HepG2 (cell line): ENCODE data around the gene AKT2. TPM values are rescaled to one million over a fixed set of nuclear protein-coding genes. Genes with fewer than 3 reads are reported as not detected.

ENCODE experiments used
- ATAC-seq: fragments of 200-7000 bp; cut with Tn5 transposase; 3 replicates; pipeline ENCODE4 v1.9.1; 2020; ENCODE audit warnings: mild to moderate bottlenecking, moderate library complexity
- BruUV-seq: library from RNA; stranded (reverse); fragments of 400-500 nt; replicated peaks from 2 replicates; lab custom pipeline; 2021; lab: Mats Ljungman, UMichigan
- CTCF ChIA-PET: fragments of 300-600 bp; formaldehyde crosslinking; extraction: SDS; loops from one replicate; lab custom pipeline; 2021; ENCODE audit warnings: low total read pairs, inconsistent platforms, low intra/inter-chr PET ratio; lab: Yijun Ruan, JAX
- POLR2A ChIA-PET: fragments of 350-600 bp; sonication (Branson Sonifier 250); formaldehyde crosslinking; loops from one replicate; lab custom pipeline; 2020; ENCODE audit warnings: antibody characterized with exemption, inconsistent platforms; lab: Yijun Ruan, JAX
- DNase-seq: peaks from one replicate; pipeline ENCODE4 v3.0.0-alpha.2; 2015; ENCODE audit warnings: low spot score
- FAIRE-seq: peaks from 3 replicates; lab custom pipeline; 2011; peaks lifted over from hg19 to GRCh38; lab: Jason Lieb, UNC
- H2AFZ ChIP-seq: one replicate; pipeline ENCODE4 v1.6.1; 2011; ENCODE audit warnings: low read length, inconsistent platforms
- H3K27ac ChIP-seq: fragments of 300-600 bp; 3 replicates; pipeline ENCODE4 v1.8.0; 2011; ENCODE audit warnings: mixed run types, mild to moderate bottlenecking, mixed read lengths, low read length, inconsistent platforms; ENCODE audit not compliant: insufficient read depth; ENCODE audit errors: extremely low read length
- H3K27me3 ChIP-seq, 2 experiments: fragments of 200-600 bp in 1 of 2; 2 replicates in 1 of 2; 3 replicates in 1 of 2; pipeline versions ENCODE4 v1.6.0 to v1.8.0; 2011; ENCODE audit warnings: low read length in 2 of 2, mild to moderate bottlenecking in 2 of 2, moderate library complexity in 2 of 2, inconsistent platforms in 1 of 2; ENCODE audit not compliant: insufficient read depth in 2 of 2, control insufficient read depth in 1 of 2
- H3K36me3 ChIP-seq, 2 experiments: fragments of 200-600 bp in 1 of 2; replicated peaks in 1 of 2; 2 replicates in 1 of 2; 3 replicates in 1 of 2; pipeline versions ENCODE4 v1.5.1 to v1.8.0; 2011; ENCODE audit warnings: low read length in 2 of 2, inconsistent platforms in 1 of 2; ENCODE audit not compliant: insufficient read depth in 2 of 2, control insufficient read depth in 1 of 2
- H3K4me1 ChIP-seq: 2 replicates; pipeline ENCODE4 v1.5.1; 2012; ENCODE audit warnings: low read length, inconsistent platforms; ENCODE audit not compliant: insufficient read depth
- H3K4me2 ChIP-seq: 2 replicates; pipeline ENCODE4 v1.6.0; 2011; ENCODE audit warnings: low read depth, low read length, inconsistent platforms
- H3K4me3 ChIP-seq, 3 experiments: fragments of 200-600 bp in 1 of 3; sonication (generic), shearing (Covaris generic) in 1 of 3; replicated peaks in 1 of 3; 2 replicates each; pipeline ENCODE4 v1.5.1; 2011 to 2016; ENCODE audit warnings: low read length in 3 of 3, inconsistent platforms in 2 of 3, low read depth in 2 of 3, mild to moderate bottlenecking in 2 of 3, control low read depth in 1 of 3, mixed read lengths in 1 of 3; ENCODE audit not compliant: insufficient read depth in 1 of 3
- H3K79me2 ChIP-seq: one replicate; pipeline ENCODE4 v1.6.1; 2011; ENCODE audit warnings: low read length, inconsistent platforms; ENCODE audit not compliant: insufficient read depth
- H3K9ac ChIP-seq: 2 replicates; pipeline ENCODE4 v1.6.0; 2011; ENCODE audit warnings: mild to moderate bottlenecking, low read depth, low read length, inconsistent platforms; ENCODE audit not compliant: insufficient read depth
- H3K9me3 ChIP-seq: 2 replicates; pipeline ENCODE4 v1.5.1; 2012; ENCODE audit warnings: mild to moderate bottlenecking, low read length
- H4K20me1 ChIP-seq: 2 replicates; pipeline ENCODE4 v1.6.0; 2011; ENCODE audit warnings: inconsistent platforms, mild to moderate bottlenecking, low read length, moderate library complexity; ENCODE audit not compliant: insufficient read depth
- ATF1 ChIP-seq: IDR thresholded peaks from 2 replicates; pipeline ENCODE4 v1.6.1; 2016; ENCODE audit warnings: mild to moderate bottlenecking, control low read depth
- ATF6 ChIP-seq: sonication (generic); formaldehyde crosslinking; conservative IDR thresholded peaks from 2 replicates; pipeline ENCODE4 v1.4.0; 2020; ENCODE audit warnings: missing genetic modification reagents
- HNRNPLL ChIP-seq: fragments of 200-400 bp; formaldehyde crosslinking; IDR thresholded peaks from 2 replicates; pipeline ENCODE4 v1.6.1; 2017; ENCODE audit warnings: mild to moderate bottlenecking, low read depth, low read length; ENCODE audit not compliant: poor library complexity, severe bottlenecking
- MED8 ChIP-seq: sonication (generic); formaldehyde crosslinking; IDR thresholded peaks from 2 replicates; pipeline ENCODE4 v1.8.1; 2023; ENCODE audit warnings: mild to moderate bottlenecking, missing genetic modification reagents; ENCODE audit not compliant: insufficient replicate concordance
- MYPOP ChIP-seq: sonication (generic); formaldehyde crosslinking; IDR thresholded peaks from 2 replicates; pipeline ENCODE4 v1.8.1; 2023; ENCODE audit warnings: mild to moderate bottlenecking, moderate library complexity, missing genetic modification reagents
- RAD51 ChIP-seq: fragments of 450-650 bp; IDR thresholded peaks from 2 replicates; pipeline ENCODE4 v1.6.1; 2016; ENCODE audit warnings: borderline replicate concordance
- SMARCE1 ChIP-seq: fragments of 450-650 bp; IDR thresholded peaks from 2 replicates; pipeline ENCODE4 v1.6.1; 2017; ENCODE audit warnings: borderline replicate concordance
- ZFP36 ChIP-seq: fragments of 150-350 bp; IDR thresholded peaks from 2 replicates; pipeline ENCODE4 v1.6.1; 2018; ENCODE audit warnings: borderline replicate concordance, low read length, low read depth; ENCODE audit not compliant: partially characterized antibody
- ZIK1 ChIP-seq: sonication (generic); formaldehyde crosslinking; IDR thresholded peaks from 2 replicates; pipeline ENCODE4 v1.5.0; 2020; ENCODE audit warnings: mild to moderate bottlenecking, low read depth, missing genetic modification reagents, borderline replicate concordance
- ZNF496 ChIP-seq: sonication (generic); formaldehyde crosslinking; IDR thresholded peaks from 2 replicates; pipeline ENCODE4 v1.8.1; 2023; ENCODE audit warnings: mild to moderate bottlenecking, moderate library complexity, missing genetic modification reagents; ENCODE audit not compliant: insufficient replicate concordance
- ZNF570 ChIP-seq: sonication (generic); formaldehyde crosslinking; IDR thresholded peaks from 2 replicates; pipeline ENCODE4 v1.4.0; 2020; ENCODE audit warnings: mild to moderate bottlenecking, missing genetic modification reagents, borderline replicate concordance
- ZNF572 ChIP-seq: sonication (generic); formaldehyde crosslinking; IDR thresholded peaks from 2 replicates; pipeline ENCODE4 v1.5.1; 2020; ENCODE audit warnings: mild to moderate bottlenecking, missing genetic modification reagents
- ZNF772 ChIP-seq: sonication (generic); formaldehyde crosslinking; IDR thresholded peaks from 2 replicates; pipeline ENCODE4 v1.5.0; 2020; ENCODE audit warnings: mild to moderate bottlenecking, missing genetic modification reagents
- ZNF780A ChIP-seq: sonication (generic); formaldehyde crosslinking; IDR thresholded peaks from 2 replicates; pipeline ENCODE4 v1.8.0; 2022; ENCODE audit warnings: mild to moderate bottlenecking, missing genetic modification reagents, moderate library complexity
- ZNF782 ChIP-seq: sonication (generic); formaldehyde crosslinking; IDR thresholded peaks from 2 replicates; pipeline ENCODE4 v1.4.0; 2020; ENCODE audit warnings: missing genetic modification reagents, mild to moderate bottlenecking, borderline replicate concordance
- ZNF83 ChIP-seq: sonication (generic); formaldehyde crosslinking; IDR thresholded peaks from 2 replicates; pipeline ENCODE4 v1.4.0; 2020; ENCODE audit warnings: missing genetic modification reagents, mild to moderate bottlenecking, borderline replicate concordance
- ZSCAN20 ChIP-seq: sonication (generic); formaldehyde crosslinking; IDR thresholded peaks from 2 replicates; pipeline ENCODE4 v1.4.0; 2020; ENCODE audit warnings: missing genetic modification reagents, mild to moderate bottlenecking, borderline replicate concordance
- WGBS: methylation state at CpG from one replicate; pipeline ENCODE4 v1.1.6; 2017; ENCODE audit warnings: low lambda C conversion rate; 5-methylcytosine and 5-hydroxymethylcytosine counted together
- in situ Hi-C: cut with HindIII; loops from 2 replicates; pipeline ENCODE4 v1.10.0; 2017; ENCODE audit warnings: low pct_unique_long_range_greater_than_20kb; ENCODE audit not compliant: extremely low pct_ligation_motif_present
- intact Hi-C: fragments of 100-400 bp; cut with micrococcal nuclease; formaldehyde crosslinking; loops from one replicate; pipeline ENCODE4 v1.10.0; 2022; ENCODE audit not compliant: unreplicated experiment
- polyA plus RNA-seq, 8 experiments: library from polyadenylated mRNA; depleted of rRNA in 3 of 8; stranded (reverse) in 7 of 8; unstranded in 1 of 8; fragments of >200 nt; fragmentation: Illumina TruSeq in 4 of 8; extraction: Trizol in 4 of 8; gene quantifications; 2 replicates each; pipeline versions ENCODE4 v1.2.1 to v1.2.3, GENCODE V29; 2011 to 2016; ENCODE audit warnings: low read depth in 4 of 8, missing spikeins in 1 of 8, mixed read lengths in 1 of 8; ENCODE audit not compliant: insufficient read depth in 1 of 8
- total RNA-seq, 5 experiments: library from RNA; depleted of rRNA; stranded (reverse); fragments of >200 nt; fragmentation: Illumina TruSeq; extraction: Trizol; gene quantifications; 2 replicates each; pipeline ENCODE4 v1.2.3, GENCODE V29; 2016; ENCODE audit warnings: low read depth in 1 of 5

Gene AKT2
- total and polyA plus RNA-seq, 2 of the 13 experiments (the other 11 are each of a cell fraction or from before 2014, with no cell fraction given), result 82.1 to 173 TPM

DNA sequence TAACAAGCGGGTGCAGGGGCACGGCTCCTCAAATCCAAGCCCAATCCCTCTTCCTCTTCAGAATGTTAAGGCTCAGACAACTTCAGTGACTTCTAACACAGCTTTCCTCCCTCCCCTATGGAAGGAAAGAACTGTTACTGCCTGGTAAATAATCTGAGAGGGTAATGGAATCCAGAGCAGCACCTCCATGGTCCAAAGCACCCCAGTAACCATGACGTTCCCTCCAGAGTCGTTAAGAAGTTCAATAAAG lies 969 bp downstream of the AKT2 start (continued):
- no peak for TF ChIP-seq ZNF83 (CRISPR knock-in tag)

DNA sequence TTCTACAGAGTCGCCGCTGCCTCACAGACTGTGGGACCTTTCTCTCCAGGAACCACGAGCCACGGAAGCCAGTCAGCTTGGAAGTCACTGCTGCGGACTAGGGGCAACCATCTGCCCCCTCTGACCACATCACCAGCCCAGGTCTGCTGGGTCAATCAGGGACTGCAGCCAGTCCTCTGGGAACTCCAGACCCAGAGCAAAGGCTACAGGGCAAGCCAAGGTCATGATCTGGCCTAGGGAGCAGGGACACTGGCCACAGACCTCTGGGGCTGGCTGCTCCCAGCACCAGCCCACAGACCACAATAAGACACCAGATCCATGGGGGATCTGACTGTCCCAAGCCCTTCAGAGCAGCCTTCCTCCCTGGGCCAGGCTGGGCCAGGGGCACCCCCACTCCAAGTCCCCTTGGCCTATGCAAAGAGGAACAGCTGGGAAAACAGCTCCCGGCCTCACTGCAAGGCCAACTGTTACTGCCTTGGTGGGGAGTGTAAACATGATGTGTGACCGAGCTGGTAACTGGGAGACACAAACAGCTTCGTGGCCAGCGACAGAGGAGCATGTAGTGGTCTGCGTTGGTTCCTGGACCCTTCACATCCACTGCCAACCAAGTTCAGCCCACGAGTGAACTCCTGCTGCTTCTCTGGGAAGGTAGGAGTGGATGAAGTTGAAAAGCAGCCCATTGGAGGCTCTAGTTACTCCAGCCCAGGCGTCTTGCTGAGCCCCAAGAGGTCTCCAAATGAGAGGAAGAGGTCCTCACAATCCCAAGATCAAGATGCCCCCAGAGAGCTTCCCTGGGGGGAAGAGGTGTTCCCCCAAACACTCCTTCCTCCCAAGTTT lies 1.5 kb downstream of the AKT2 start:
- peak; percentile 58 for DNase-seq
- peaks cover 66% of the 10 kb centered on the region for H3K4me1 ChIP-seq
- peak overlapping the region; percentile 97 for H3K9ac ChIP-seq
- WGBS, result 3% methylated on average over 5 of the region's 12 CpGs
- intact Hi-C loops (loop anchor here (1.0 kb wide), 1 partner anchor 28 kb away; no protein-coding TSS in a partner anchor), in situ Hi-C loops (loop anchor here (5.0 kb wide), 1 partner anchor 36 kb away; no protein-coding TSS in a partner anchor)
- ATAC-seq, result peak; percentile 61
- ChIA-PET CTCF (no interaction called here), POLR2A (interaction anchor here (0.8 to 4.8 kb wide), 9 partner anchors 30 to 313 kb away, joined by 3 to 25 read pairs (median 3); partner anchors contain the start of genes BLVRB, C19orf47, PLD3 and PSMC4)
- H3K27ac ChIP-seq, result peak overlapping the region; percentile 83
- BruUV-seq, result no TSS peak
- H3K27me3 ChIP-seq, result no peaks in the 10 kb centered on the region; a peak in 1 of 5 replicates
- peaks cover 34% of the 10 kb centered on the region for H4K20me1 ChIP-seq
- H3K4me3 ChIP-seq, result peak overlapping the region; percentile 85 to 94 (median 94)
- no peak overlapping the region for H2AFZ ChIP-seq
- H3K9me3 ChIP-seq, result no peaks in the 10 kb centered on the region
- peaks cover 60% of the 10 kb centered on the region for H3K79me2 ChIP-seq
- FAIRE-seq, result peak; percentile 66
- H3K4me2 ChIP-seq, result peak overlapping the region; percentile 80
- peaks cover 5 to 7% of the 10 kb centered on the region in 2 experiments; a peak in 3 of 5 replicates for H3K36me3 ChIP-seq
- TF ChIP-seq SMARCE1, result no peak
- no peak for TF ChIP-seq ZSCAN20 (CRISPR knock-in tag)
- no peak for TF ChIP-seq MYPOP (CRISPR knock-in tag)
- no peak for TF ChIP-seq MED8 (CRISPR knock-in tag)
- TF ChIP-seq ATF6 (CRISPR knock-in tag), result no peak
- TF ChIP-seq ZNF782 (CRISPR knock-in tag), result no peak; the same call in 1 of the 2 replicates
- no peak for TF ChIP-seq ZNF572 (CRISPR knock-in tag)
- no peak for TF ChIP-seq ZIK1 (CRISPR knock-in tag)
- no peak for TF ChIP-seq ATF1 (CRISPR knock-in tag)
- TF ChIP-seq ZNF570 (CRISPR knock-in tag), result no peak
- no peak for TF ChIP-seq HNRNPLL
- TF ChIP-seq ZFP36, result no peak
- TF ChIP-seq ZNF780A (CRISPR knock-in tag), result no peak
- no peak for TF ChIP-seq ZNF496 (CRISPR knock-in tag)
- no peak for TF ChIP-seq RAD51
- TF ChIP-seq ZNF772 (CRISPR knock-in tag), result 0 out of 2 replicates have a peak, but pooled peaks have one; percentile 55
